ENCODE measurements around the gene CAPN10.

GRCh38 chr2:240600451-240600961, 14.0 kb downstream of the CAPN10 start:
- TF ChIP-seq CTCF (optimal IDR thresholded peaks at IDR 0.05 in 1 of 3, IDR thresholded peaks at IDR 0.05 in 1 of 3, conservative IDR thresholded peaks at IDR 0.05 in 1 of 3; ENCODE audit: extremely low read depth in 1 of 3, insufficient read depth in 2 of 3, low read length in 3 of 3) = no peak
- TF ChIP-seq EZH2 (IDR thresholded peaks at IDR 0.05; ENCODE audit: low read length) = no peak

All from keratinocyte (primary cell).